Skin epidermis (tissue), 12 donors: ENCODE data around the gene GP1BA.

Source experiments
- H3K27ac ChIP-seq, 21 experiments: fragments of 200-600 bp; sonication (generic) in 11 of 21; one replicate each; pipeline ENCODE4 v1.5.0; 2020; ENCODE audit warnings: mild to moderate bottlenecking in 3 of 21, inconsistent platforms in 2 of 21, moderate library complexity in 2 of 21
- H3K4me3 ChIP-seq, 7 experiments: fragments of 200-600 bp; sonication (generic) in 2 of 7; one replicate each; pipeline ENCODE4 v1.5.0; 2020; ENCODE audit warnings: inconsistent platforms in 2 of 7, mild to moderate bottlenecking in 2 of 7, moderate library complexity in 1 of 7

Gene GP1BA

DNA sequence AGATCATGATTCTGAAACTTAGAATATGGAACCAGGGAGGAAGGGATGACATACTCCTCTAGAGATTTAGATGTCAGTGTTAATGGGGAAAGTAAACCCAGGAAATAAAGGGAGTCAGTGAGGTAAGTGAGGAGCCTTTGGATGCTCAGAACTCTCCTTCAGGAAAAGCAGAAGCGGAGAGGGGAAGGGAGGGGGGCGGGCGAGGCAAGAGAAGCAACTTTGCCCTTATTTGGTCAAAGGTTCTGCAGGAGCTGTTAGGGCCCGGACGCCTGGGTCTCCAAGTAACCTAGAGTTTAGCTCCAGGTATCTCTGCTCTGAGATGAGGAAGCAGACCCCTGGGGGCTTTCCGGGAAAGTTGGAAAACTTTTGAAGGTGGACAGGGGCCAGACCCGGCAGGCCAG, 14.9 kb downstream of the GP1BA start:
- H3K27ac ChIP-seq, result peak overlapping the region; percentile 83 to 100 (median 99)
- peak overlapping the region; percentile 91 to 100 (median 99) for H3K4me3 ChIP-seq

DNA sequence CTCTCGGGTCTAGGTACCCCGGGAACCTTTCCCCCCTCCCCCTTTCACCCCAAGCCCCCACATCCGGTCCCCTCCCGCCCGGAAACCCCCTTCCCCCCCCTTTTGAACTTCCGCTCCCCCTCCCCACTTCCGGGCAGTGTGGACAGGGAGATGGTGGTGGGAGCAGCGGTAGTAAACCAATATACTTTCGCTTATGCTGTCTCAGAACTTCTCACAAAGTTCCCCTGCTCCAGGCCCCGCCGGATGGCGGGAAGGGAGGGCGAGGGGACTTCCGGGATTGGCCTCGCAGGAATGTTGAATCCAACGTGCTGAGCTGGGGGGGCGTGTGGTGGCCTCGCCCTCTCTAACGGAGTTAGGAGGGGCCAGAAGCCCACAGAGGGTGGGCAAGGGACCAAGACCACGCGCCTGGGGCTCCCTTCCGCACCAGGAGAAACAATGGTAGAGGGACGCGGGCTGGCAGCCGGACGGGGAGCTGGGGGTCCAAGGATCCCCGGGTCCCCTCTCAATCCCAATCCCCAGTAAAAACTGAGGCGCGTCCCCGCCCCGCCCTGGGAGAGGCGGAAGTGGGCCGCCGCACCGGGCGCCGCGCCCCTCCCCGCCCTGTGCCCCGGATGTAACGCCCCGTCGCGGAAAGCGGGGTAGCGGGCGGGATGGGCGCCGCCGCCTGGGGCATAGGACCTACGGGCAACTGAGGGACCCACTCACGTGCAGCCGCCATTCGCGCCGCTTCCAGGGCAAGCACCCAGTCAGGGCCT, 15.5 kb downstream of the GP1BA start:
- peak overlapping the region; percentile 91 to 100 (median 99) for H3K4me3 ChIP-seq
- peak overlapping the region; percentile 83 to 100 (median 99) for H3K27ac ChIP-seq

DNA sequence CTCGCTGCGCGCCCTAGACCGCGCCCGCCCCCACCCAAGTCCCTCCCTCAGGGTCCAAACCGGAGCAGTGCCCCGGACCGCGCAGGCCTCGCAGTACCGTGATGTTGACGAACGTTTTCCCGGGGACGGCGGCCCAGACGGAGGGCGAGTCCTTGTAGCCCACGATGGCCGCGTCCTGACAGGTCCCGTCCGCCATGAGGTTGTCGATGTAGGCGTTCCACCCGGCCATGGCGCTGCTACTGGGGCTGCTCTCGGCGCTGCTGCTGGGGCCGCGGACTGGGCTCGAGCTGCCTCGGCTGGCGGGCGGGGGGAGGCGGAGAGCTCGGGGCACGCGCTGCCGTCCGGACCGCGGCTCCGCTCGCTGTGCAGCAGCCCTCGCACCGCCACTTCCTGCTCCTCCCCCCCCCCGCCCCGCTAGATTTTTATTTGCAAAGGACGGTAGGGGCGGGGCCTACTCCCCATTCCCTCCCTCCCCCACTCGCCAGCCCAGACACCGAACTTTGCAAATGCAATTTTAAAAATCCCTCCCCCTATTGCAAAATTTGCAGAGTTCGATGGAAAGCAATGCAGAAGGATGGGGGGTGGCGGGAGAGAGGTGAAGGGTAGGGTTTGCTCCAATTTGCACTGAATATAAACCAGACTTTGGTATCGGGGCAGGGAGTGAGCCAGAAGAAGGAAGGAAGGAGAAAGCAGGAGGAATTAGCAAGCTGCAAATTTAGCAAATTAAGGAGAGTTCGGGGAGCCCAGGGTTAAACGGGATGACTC, 16.3 kb downstream of the GP1BA start, which contains the start of gene PFN1:
Gene PFN1 (minus strand): TSS at position 365 of the 765 bp plus-strand sequence. CDS start 136 bp downstream, at position 229.
- Histone ChIP-seq H3K4me3 (peak within 1 kb of the TSS; percentile 91 to 100 (median 99)), H3K27ac (peak within 1 kb of the TSS; percentile 83 to 100 (median 99))

DNA sequence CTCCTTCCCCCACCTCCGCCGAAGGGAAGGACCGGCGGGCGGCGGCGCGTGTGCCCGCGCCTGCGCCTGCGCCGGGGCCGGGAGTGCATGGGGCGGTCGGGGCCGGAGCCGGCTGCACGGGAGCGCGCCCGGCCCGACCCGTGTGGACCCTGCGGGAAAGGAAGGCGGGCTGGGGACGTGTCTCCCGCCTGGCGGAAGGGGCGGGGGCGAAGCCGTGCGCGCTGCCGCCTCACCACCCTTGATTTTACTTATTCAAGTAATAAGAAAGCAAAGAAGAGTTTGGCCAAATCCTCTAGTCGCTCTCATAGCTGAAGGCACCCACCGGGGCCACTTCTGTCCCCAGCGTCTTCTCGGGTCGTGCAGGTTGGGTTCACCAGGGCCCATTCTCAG, 16.8 kb downstream of the GP1BA start:
- Histone ChIP-seq H3K4me3 (peak overlapping the region; percentile 91 to 100 (median 99)), H3K27ac (peak overlapping the region; percentile 78 to 100 (median 99))

DNA sequence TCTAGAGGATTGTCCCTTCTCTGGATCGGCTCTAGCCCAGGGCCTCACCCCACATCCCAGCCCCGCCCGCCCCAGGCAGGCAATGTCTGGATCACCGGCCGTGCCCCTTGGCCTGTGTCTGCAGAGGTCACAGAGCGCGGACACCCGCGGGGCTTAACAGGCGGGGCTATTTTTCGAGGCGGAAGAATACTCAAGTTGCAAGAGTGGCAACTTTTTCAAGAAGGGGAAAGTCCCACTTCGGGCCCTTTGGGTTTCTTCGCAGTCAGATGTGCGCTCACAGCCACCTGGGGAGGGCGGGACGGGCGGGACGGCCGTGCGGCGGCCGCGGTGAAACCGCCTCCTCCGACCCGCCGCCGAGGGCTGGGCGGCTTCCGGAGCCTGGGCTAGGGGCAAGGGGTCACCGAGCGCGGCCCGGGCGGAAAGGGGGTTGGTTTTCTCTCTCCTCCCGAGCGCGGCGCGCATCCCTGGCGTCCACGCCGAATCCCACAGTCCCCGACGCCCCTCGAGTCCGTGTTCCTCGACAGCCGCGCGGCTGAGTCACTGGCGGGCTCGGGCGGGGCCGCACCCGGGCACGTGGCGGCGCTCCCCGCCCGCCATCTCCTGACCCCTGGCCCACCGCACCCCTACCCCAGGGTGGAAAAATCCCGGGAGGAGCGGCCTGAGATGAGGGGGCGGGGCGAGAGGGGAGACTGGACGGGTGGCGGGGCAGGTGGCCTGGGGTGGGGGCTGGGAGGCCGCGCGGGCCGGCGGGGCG, 17.4 kb downstream of the GP1BA start:
- Histone ChIP-seq H3K4me3 (peak overlapping the region; percentile 91 to 100 (median 99)), H3K27ac (peak overlapping the region; percentile 78 to 100 (median 99))

- Histone ChIP-seq H3K4me3 (peak overlapping the region; percentile 91 to 100 (median 99)), H3K27ac (peak overlapping the region; percentile 78 to 100 (median 99))
Observed at GRCh38 chr17:4950075-4950745, 18.1 kb downstream of the GP1BA start.

GRCh38 chr17:4950746-4951204, 18.7 kb downstream of the GP1BA start, which contains the start of gene ENO3:
Gene ENO3 (plus strand): TSS chr17:4951119. CDS start chr17:4951830, 711 bp downstream.
- Histone ChIP-seq H3K4me3 (peak within 1 kb of the TSS; percentile 91 to 100 (median 99)), H3K27ac (peak within 1 kb of the TSS; percentile 78 to 100 (median 99))

DNA sequence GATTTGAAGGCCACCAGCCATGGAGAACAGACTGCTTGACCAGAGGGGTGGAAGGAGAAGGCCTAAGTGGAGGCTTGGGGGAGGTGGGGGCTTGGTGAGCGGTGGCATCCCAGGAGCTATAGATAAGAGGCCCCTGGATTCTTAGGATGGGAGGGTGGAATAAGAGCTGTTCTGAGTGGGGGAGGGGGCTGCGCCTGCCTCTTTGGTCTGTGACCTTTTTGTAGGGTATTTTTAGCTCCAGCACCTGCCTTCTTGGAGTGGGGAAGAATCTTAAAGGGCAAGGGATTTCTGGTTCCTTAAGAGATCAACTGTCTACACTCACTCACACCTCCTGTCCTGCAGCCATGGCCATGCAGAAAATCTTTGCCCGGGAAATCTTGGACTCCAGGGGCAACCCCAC, 19.4 kb downstream of the GP1BA start:
- Histone ChIP-seq H3K27ac (no peak overlapping the region), H3K4me3 (no peak overlapping the region)

- Histone ChIP-seq H3K4me3 (no peak overlapping the region), H3K27ac (peak overlapping the region in 14 of 21 experiments; percentile 1 to 67 (median 44))
Observed at GRCh38 chr17:4953451-4953961, 21.4 kb downstream of the GP1BA start.

DNA sequence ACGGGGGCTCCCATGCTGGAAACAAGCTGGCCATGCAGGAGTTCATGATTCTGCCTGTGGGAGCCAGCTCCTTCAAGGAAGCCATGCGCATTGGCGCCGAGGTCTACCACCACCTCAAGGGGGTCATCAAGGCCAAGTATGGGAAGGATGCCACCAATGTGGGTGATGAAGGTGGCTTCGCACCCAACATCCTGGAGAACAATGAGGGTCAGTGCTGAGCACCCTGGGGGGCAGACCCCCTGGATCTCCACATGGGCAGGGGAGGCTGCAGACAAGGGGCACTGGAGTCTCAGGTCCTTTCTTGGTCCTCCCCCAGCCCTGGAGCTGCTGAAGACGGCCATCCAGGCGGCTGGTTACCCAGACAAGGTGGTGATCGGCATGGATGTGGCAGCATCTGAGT, 23.0 kb downstream of the GP1BA start:
- H3K27ac ChIP-seq, result no peak overlapping the region
- H3K4me3 ChIP-seq, result no peak overlapping the region

- no peak overlapping the region for H3K4me3 ChIP-seq
- no peak overlapping the region for H3K27ac ChIP-seq
Observed at GRCh38 chr17:4956493-4957061, 24.5 kb downstream of the GP1BA start.

DNA sequence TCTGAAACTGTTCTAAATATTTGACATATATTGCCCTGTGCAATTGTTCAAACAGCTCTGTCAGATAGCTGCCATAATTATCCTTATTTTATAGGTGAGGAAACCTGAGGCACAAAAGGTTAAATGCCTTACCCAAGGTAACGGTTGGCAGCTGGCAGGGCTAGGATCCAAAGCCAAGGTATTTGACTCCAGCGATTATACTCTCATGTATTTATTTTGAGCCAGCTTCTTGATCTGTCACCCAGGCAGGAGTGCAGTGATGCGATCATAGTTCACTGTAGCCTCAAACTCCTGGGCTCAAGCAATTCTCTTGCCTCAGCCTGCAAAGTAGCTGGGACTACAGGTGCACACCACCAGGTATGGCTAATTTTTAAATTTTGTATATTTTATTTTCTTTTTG, 26.0 kb downstream of the GP1BA start:
- Histone ChIP-seq H3K27ac (no peak overlapping the region), H3K4me3 (no peak overlapping the region)

- Histone ChIP-seq H3K4me3 (no peak overlapping the region), H3K27ac (no peak overlapping the region)
Observed at GRCh38 chr17:4959261-4959965, 27.3 kb downstream of the GP1BA start.

DNA sequence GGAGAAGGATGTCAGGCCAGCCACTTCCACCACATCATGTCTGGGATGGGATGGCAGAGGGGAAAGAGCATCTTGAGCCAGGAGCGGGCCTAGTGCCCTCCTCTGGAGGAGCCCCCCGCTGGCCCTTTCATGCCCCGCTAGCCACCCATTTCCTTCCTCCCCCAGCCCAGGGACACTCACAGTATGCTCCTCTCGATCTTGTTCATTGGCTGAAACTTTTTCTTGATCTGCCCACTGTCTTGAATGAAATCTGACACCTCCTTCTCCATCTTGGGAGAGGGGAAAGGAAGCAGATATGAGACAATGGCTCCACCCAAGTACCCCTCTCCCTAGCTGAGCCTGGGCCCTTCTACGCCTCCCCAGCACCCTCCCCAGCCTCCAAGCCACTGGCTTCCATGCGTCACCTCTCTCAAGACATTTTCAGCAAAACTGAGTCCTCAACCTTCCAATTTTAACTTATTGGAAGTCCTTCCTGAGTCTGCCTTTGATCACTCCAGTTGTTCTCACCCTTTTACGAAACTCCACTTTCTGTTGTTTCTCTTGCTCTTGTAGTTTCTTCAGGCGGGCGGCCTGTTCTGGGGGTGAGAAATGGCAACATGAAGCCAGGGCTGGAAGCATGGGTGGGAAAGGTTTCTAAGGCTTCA, 28.3 kb downstream of the GP1BA start:
- H3K27ac ChIP-seq, result no peak overlapping the region

GRCh38 chr17:4965311-4965986, 33.4 kb downstream of the GP1BA start:
- peak overlapping the region in 11 of 21 experiments; percentile 90 to 99 (median 95) for H3K27ac ChIP-seq

More for the DNA sequence above, 28.3 kb downstream of the GP1BA start:
- H3K4me3 ChIP-seq, result no peak overlapping the region

GRCh38 chr17:4966844-4967538, 34.9 kb downstream of the GP1BA start:
- H3K27ac ChIP-seq, result peak overlapping the region; percentile 70 to 99 (median 95)
- peak overlapping the region; percentile 50 to 78 (median 67) for H3K4me3 ChIP-seq

More at GRCh38 chr17:4965311-4965986, 33.4 kb downstream of the GP1BA start:
- no peak overlapping the region for H3K4me3 ChIP-seq
